Body of pancreas (tissue), 4 donors: ENCODE data around the gene GOLPH3L. TPM values are rescaled to one million over a fixed set of nuclear protein-coding genes. Genes with fewer than 3 reads are reported as not detected.
A peak's percentile ranks its signal among the peaks of the same experiment; 100 is the strongest.
"Not testable (repeated sequence)": the region's sequence is repeated elsewhere in the genome, so short reads cannot be mapped to it uniquely, and the experiment has no call there.

Experiments used
- ATAC-seq: fragments of 150-250 bp; one replicate; pipeline ENCODE4 v1.9.1; 2016
- DNase-seq, 4 donors: peaks; one replicate each; pipeline ENCODE4 v3.0.0-alpha.2; 2019
- H3K27ac ChIP-seq, 4 donors: fragments of 200-600 bp; sonication (generic); 1 replicate in 3 of 4; 2 replicates in 1 of 4; pipeline versions ENCODE4 v1.5.1 to v1.6.1; 2016 to 2019; ENCODE audit warnings: mild to moderate bottlenecking in 1 of 4, mixed read lengths in 1 of 4, moderate library complexity in 1 of 4
- H3K27me3 ChIP-seq, 2 donors: fragments of 200-600 bp; sonication (generic); one replicate each; pipeline ENCODE4 v1.6.0; 2016; ENCODE audit warnings: mild to moderate bottlenecking in 1 of 2
- H3K36me3 ChIP-seq, 2 donors: fragments of 200-600 bp; sonication (generic); replicated peaks in 1 of 2; 2 replicates each; pipeline ENCODE4 v1.5.1; 2016; ENCODE audit warnings: low read depth in 2 of 2; ENCODE audit not compliant: insufficient read depth in 1 of 2
- H3K4me1 ChIP-seq: fragments of 200-600 bp; sonication (generic); one replicate; pipeline ENCODE4 v1.6.0; 2016
- H3K4me3 ChIP-seq, 2 donors: fragments of 200-600 bp; sonication (generic); 1 replicate in 1 of 2; 2 replicates in 1 of 2; pipeline ENCODE4 v1.5.1; 2016 to 2019
- H3K9me3 ChIP-seq, 3 donors: fragments of 200-600 bp; sonication (generic); 1 replicate in 2 of 3; 2 replicates in 1 of 3; pipeline ENCODE4 v1.5.1; 2016
- CTCF ChIP-seq, 7 experiments: fragments of 450-650 bp in 4 of 7; fragments of 200-600 bp in 3 of 7; sonication (generic) in 3 of 7; IDR thresholded peaks; one replicate each; pipeline ENCODE4 v1.5.1; 2016 to 2019; ENCODE audit warnings: antibody characterized with exemption in 7 of 7
- POLR2A ChIP-seq, 3 donors: fragments of 450-650 bp; IDR thresholded peaks; one replicate each; pipeline ENCODE4 v1.6.1; 2016; ENCODE audit warnings: antibody characterized with exemption in 3 of 3, mild to moderate bottlenecking in 2 of 3
- WGBS, 2 donors: methylation state at CpG; one replicate each; pipeline ENCODE4 v1.1.5; 2017; 5-methylcytosine and 5-hydroxymethylcytosine counted together
- intact Hi-C: fragments of 100-400 bp; cut with DNase I; formaldehyde crosslinking; loops from one replicate; pipeline ENCODE4 v1.15.1; 2023
- total RNA-seq, 2 donors: library from RNA; depleted of rRNA; stranded (reverse); fragments of >200 nt; gene quantifications; one replicate each; pipeline ENCODE4 v1.1.0, GENCODE V29; 2016

The GOLPH3L gene
- total RNA-seq, 2 donors from 2014 or later = 14.5 to 14.8 TPM

GRCh38 chr1:150629115-150629928, 67.6 kb downstream of the GOLPH3L start, which contains the start of gene ENSA:
TSS of gene ENSA (minus strand) at chr1:150629612. CDS start at chr1:150629470, 142 bp downstream.
- Histone ChIP-seq H3K27me3 (no peaks in the 10 kb centered on the region), H3K36me3 (peaks cover 0 to 12% of the 10 kb centered on the region in 2 donors), H3K27ac (peak within 1 kb of the TSS; percentile 97 to 99 (median 98)), H3K9me3 (no peaks in the 10 kb centered on the region), H3K4me3 (peak within 1 kb of the TSS; percentile 49 to 57), H3K4me1 (peaks cover 27% of the 10 kb centered on the region)
- peak; percentile 93 for ATAC-seq
- TF ChIP-seq CTCF (IDR thresholded peaks at IDR 0.05) (peak in 1 of 7 experiments; percentile 27), POLR2A (IDR thresholded peaks at IDR 0.05) (peak; percentile 88 to 97 (median 95))
- intact Hi-C loops = no loop called here
- WGBS, 2 donors = 1% methylated on average over 47 to 49 of the region's 49 CpGs
- peak; percentile 97 to 99 (median 98) for DNase-seq

- H3K4me1 ChIP-seq = peaks cover 27% of the 10 kb centered on the region
- H3K27ac ChIP-seq = peak overlapping the region; percentile 97 to 99 (median 98)
- peak; percentile 0 for ATAC-seq
- H3K27me3 ChIP-seq = no peaks in the 10 kb centered on the region
- peaks cover 0 to 15% of the 10 kb centered on the region in 2 donors for H3K36me3 ChIP-seq
- peak overlapping the region; percentile 16 to 57 for H3K4me3 ChIP-seq
- intact Hi-C loops = no loop called here
- no peak for DNase-seq
- no peak for TF ChIP-seq POLR2A (IDR thresholded peaks at IDR 0.05)
- TF ChIP-seq CTCF (IDR thresholded peaks at IDR 0.05) = peak in 1 of 7 experiments; percentile 2
- no peaks in the 10 kb centered on the region for H3K9me3 ChIP-seq
- 0% methylated on average over 9 of the region's 9 CpGs for WGBS, 2 donors
These were observed 68.2 kb downstream of the GOLPH3L start for GRCh38 chr1:150628766-150629114.

- Histone ChIP-seq H3K27ac (peak overlapping the region in 3 of 4 donors; percentile 97 to 99 (median 98)), H3K9me3 (no peaks in the 10 kb centered on the region), H3K4me1 (peaks cover 27% of the 10 kb centered on the region), H3K36me3 (peaks cover 0 to 18% of the 10 kb centered on the region in 2 donors), H3K4me3 (no peak overlapping the region), H3K27me3 (no peaks in the 10 kb centered on the region)
- ATAC-seq = no peak
- WGBS, 2 donors = 28 to 32% methylated on average over 5 of the region's 5 CpGs
- TF ChIP-seq CTCF (IDR thresholded peaks at IDR 0.05) (no peak), POLR2A (IDR thresholded peaks at IDR 0.05) (no peak)
- intact Hi-C loops = no loop called here
- no peak for DNase-seq
These were observed 69.0 kb downstream of the GOLPH3L start for GRCh38 chr1:150627826-150628410.

GRCh38 chr1:150626150-150626549, 70.8 kb downstream of the GOLPH3L start:
- 72 to 74% methylated on average over 2 of the region's 2 CpGs for WGBS, 2 donors

GRCh38 chr1:150624546-150624945, 72.4 kb downstream of the GOLPH3L start:
- H3K4me1 ChIP-seq = peaks cover 50% of the 10 kb centered on the region
- H3K4me3 ChIP-seq, DNase-seq, H3K27me3 ChIP-seq, H3K9me3 ChIP-seq, ATAC-seq, intact Hi-C loops: not testable (repeated sequence)
- peaks cover 0 to 20% of the 10 kb centered on the region in 2 donors for H3K36me3 ChIP-seq
- peak overlapping the region in 1 of 4 donors; percentile 8 for H3K27ac ChIP-seq
- 83 to 88% methylated on average over 1 of the region's 1 CpG for WGBS, 2 donors

More at GRCh38 chr1:150626150-150626549, 70.8 kb downstream of the GOLPH3L start:
- peaks cover 42% of the 10 kb centered on the region for H3K4me1 ChIP-seq
- TF ChIP-seq POLR2A (IDR thresholded peaks at IDR 0.05) (no peak), CTCF (IDR thresholded peaks at IDR 0.05) (no peak)
- DNase-seq (no peak), ATAC-seq (no peak)
- no peak overlapping the region for H3K27ac ChIP-seq
- H3K4me3 ChIP-seq = no peak overlapping the region
- no peaks in the 10 kb centered on the region for H3K27me3 ChIP-seq
- H3K9me3 ChIP-seq = no peaks in the 10 kb centered on the region
- intact Hi-C loops = no loop called here
- H3K36me3 ChIP-seq = peaks cover 0 to 20% of the 10 kb centered on the region in 2 donors

- WGBS, 2 donors = 78 to 82% methylated on average over 1 of the region's 1 CpG
- DNase-seq, intact Hi-C loops, H3K4me3 ChIP-seq, ATAC-seq, H3K27me3 ChIP-seq, H3K9me3 ChIP-seq: not testable (repeated sequence)
- Histone ChIP-seq H3K4me1 (peaks cover 54% of the 10 kb centered on the region), H3K27ac (peak overlapping the region in 1 of 4 donors; percentile 8), H3K36me3 (peaks cover 0 to 20% of the 10 kb centered on the region in 2 donors)
These were observed 72.8 kb downstream of the GOLPH3L start for GRCh38 chr1:150624134-150624533.
